HG02943 (cell line): ENCODE measurements around the gene MTR.
A peak's percentile ranks its signal among the peaks of the same experiment; 100 is the strongest.

ENCODE experiments used
- ATAC-seq: cut with Tn5 transposase; IDR thresholded peaks from one replicate; pipeline ENCODE4 v1.9.1; 2021; ENCODE audit warnings: mild to moderate bottlenecking, low read depth, moderate library complexity; ENCODE audit not compliant: unreplicated experiment

MTR gene

GRCh38 chr1:236795035-236795756 is at the start of gene MTR:
TSS of gene MTR (plus strand) at chr1:236795292. CDS start at chr1:236795704, 412 bp downstream.
- peak; percentile 99 for ATAC-seq

- no peak for ATAC-seq
Measured at GRCh38 chr1:236746785-236747184, 48.3 kb upstream of the MTR start.

- ATAC-seq, result no peak
Measured at GRCh38 chr1:236747311-236747985, 47.6 kb upstream of the MTR start.

GRCh38 chr1:236748268-236748870 is 46.7 kb upstream of the MTR start:
- no peak for ATAC-seq

- ATAC-seq, result no peak
Measured at GRCh38 chr1:236750928-236751327, 44.2 kb upstream of the MTR start.

GRCh38 chr1:236751385-236751784 is 43.7 kb upstream of the MTR start:
- ATAC-seq, result no peak

- ATAC-seq, result no peak
Measured at GRCh38 chr1:236751935-236752334, 43.2 kb upstream of the MTR start.

GRCh38 chr1:236753516-236753915 is 41.6 kb upstream of the MTR start:
- no peak for ATAC-seq

- ATAC-seq, result no peak
Measured at GRCh38 chr1:236753964-236754363, 41.1 kb upstream of the MTR start.

GRCh38 chr1:236754525-236755210 is 40.4 kb upstream of the MTR start:
- no peak for ATAC-seq

- ATAC-seq, result no peak
Measured at GRCh38 chr1:236757640-236758039, 37.5 kb upstream of the MTR start.

GRCh38 chr1:236759252-236759859 is 35.7 kb upstream of the MTR start:
- ATAC-seq, result no peak

- no peak for ATAC-seq
Measured at GRCh38 chr1:236760480-236760879, 34.6 kb upstream of the MTR start.

- ATAC-seq, result no peak
Measured at GRCh38 chr1:236760986-236761385, 34.1 kb upstream of the MTR start.

GRCh38 chr1:236761397-236762132 is 33.5 kb upstream of the MTR start:
- ATAC-seq, result no peak

- ATAC-seq, result no peak
Measured at GRCh38 chr1:236762410-236762809, 32.7 kb upstream of the MTR start.

GRCh38 chr1:236765831-236766230 is 29.3 kb upstream of the MTR start:
- ATAC-seq, result no peak

- ATAC-seq, result no peak
Measured at GRCh38 chr1:236766506-236766905, 28.6 kb upstream of the MTR start.

GRCh38 chr1:236767276-236767675 is 27.8 kb upstream of the MTR start:
- ATAC-seq, result no peak

- ATAC-seq, result no peak
Measured at GRCh38 chr1:236768601-236769000, 26.5 kb upstream of the MTR start.
